ENCODE data around the gene OR9A4.

- TF ChIP-seq FOXJ3 (CRISPR knock-in tag; IDR thresholded peaks at IDR 0.05; ENCODE audit: borderline replicate concordance) (no peak), ESRRA (CRISPR knock-in tag; IDR thresholded peaks at IDR 0.05; ENCODE audit: borderline replicate concordance) (no peak), CTCF (IDR thresholded peaks at IDR 0.05) (no peak)
- TF ChIP-seq, protein P1, sequence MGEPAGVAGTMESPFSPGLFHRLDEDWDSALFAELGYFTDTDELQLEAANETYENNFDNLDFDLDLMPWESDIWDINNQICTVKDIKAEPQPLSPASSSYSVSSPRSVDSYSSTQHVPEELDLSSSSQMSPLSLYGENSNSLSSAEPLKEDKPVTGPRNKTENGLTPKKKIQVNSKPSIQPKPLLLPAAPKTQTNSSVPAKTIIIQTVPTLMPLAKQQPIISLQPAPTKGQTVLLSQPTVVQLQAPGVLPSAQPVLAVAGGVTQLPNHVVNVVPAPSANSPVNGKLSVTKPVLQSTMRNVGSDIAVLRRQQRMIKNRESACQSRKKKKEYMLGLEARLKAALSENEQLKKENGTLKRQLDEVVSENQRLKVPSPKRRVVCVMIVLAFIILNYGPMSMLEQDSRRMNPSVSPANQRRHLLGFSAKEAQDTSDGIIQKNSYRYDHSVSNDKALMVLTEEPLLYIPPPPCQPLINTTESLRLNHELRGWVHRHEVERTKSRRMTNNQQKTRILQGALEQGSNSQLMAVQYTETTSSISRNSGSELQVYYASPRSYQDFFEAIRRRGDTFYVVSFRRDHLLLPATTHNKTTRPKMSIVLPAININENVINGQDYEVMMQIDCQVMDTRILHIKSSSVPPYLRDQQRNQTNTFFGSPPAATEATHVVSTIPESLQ (CRISPR knock-in tag; IDR thresholded peaks at IDR 0.05) = no peak
Measured at GRCh38 chr7:141945356-141945755, 29.2 kb downstream of the OR9A4 start.

Measured in WTC11 (cell line).